PC-3 (cell line): ENCODE results near the gene PNPLA4.

Source experiments
- CTCF ChIP-seq: fragments of 300-600 bp; sonication (generic); conservative IDR thresholded peaks from 2 replicates; pipeline ENCODE4 v1.5.1; 2017; ENCODE audit warnings: antibody characterized with exemption, low read depth, mild to moderate bottlenecking, low read length
- EZH2 ChIP-seq: fragments of 300-600 bp; sonication (generic); IDR thresholded peaks from one replicate; pipeline ENCODE4 v1.6.1; 2017; ENCODE audit warnings: antibody characterized with exemption, mild to moderate bottlenecking, low read length; ENCODE audit not compliant: unreplicated experiment
- EZH2phosphoT487 ChIP-seq: fragments of 300-600 bp; sonication (generic); IDR thresholded peaks from 2 replicates; pipeline ENCODE4 v1.6.1; 2018; ENCODE audit warnings: mild to moderate bottlenecking, antibody characterized with exemption, low read length, borderline replicate concordance

DNA sequence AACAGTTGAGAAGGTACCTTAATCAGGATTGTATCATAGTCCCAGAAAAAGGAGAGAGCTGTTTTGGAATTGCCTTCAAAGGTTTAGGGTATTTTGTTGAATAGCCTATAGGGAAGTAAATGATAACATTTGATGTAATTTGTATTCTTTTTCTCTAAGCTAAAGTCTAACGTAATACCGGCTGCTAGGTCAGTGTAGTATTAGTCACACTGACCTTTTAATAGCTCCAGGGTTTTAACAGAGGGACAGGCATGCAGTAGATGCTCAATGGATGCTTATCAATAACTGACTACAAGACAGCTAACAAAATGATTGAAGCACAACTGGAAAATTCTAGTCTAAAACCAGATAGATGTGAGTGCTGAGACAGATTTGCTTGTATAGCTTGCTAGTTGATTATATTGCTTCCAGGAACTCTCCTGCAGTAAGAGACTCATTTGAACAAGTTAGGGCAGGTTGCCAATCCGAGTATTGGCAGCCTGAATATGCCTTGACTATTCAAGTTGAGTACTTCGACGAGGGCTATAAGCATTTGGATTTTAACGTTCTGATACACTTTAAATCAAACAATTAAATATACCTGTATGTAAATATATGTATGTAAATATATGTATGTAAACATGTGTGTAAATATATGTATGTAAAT is 16.5 kb upstream of the PNPLA4 start:
- no peak for TF ChIP-seq CTCF
- no peak for TF ChIP-seq EZH2
- TF ChIP-seq EZH2phosphoT487 = no peak
